Mesendoderm (in vitro differentiated cells): ENCODE results near the gene SYT8.
A peak's percentile ranks its signal among the peaks of the same experiment; 100 is the strongest.

ENCODE experiments used
- DNase-seq: peaks from one replicate; pipeline ENCODE4 v3.0.0; 2013
- H2AK5ac ChIP-seq: 2 replicates; pipeline ENCODE4 v1.6.1; 2013; ENCODE audit warnings: low read length, inconsistent platforms
- H2BK120ac ChIP-seq: 2 replicates; pipeline ENCODE4 v1.6.1; 2013; ENCODE audit warnings: low read depth, mild to moderate bottlenecking, low read length, moderate library complexity, mixed read lengths
- H2BK15ac ChIP-seq: replicated peaks from 2 replicates; pipeline ENCODE4 v1.6.1; 2013; ENCODE audit warnings: low read depth, mild to moderate bottlenecking, moderate library complexity
- H2BK5ac ChIP-seq: 2 replicates; pipeline ENCODE4 v1.6.1; 2013; ENCODE audit warnings: low read length, inconsistent platforms
- H3K18ac ChIP-seq: 2 replicates; pipeline ENCODE4 v1.6.1; 2013; ENCODE audit warnings: mild to moderate bottlenecking, low read length, mixed read lengths
- H3K23ac ChIP-seq: one replicate; pipeline ENCODE4 v1.6.1; 2013; ENCODE audit warnings: low read length
- H3K27ac ChIP-seq: 2 replicates; pipeline ENCODE4 v1.5.1; 2013; ENCODE audit warnings: low read depth, mild to moderate bottlenecking, inconsistent platforms, low read length, moderate library complexity
- H3K27me3 ChIP-seq: 2 replicates; pipeline ENCODE4 v1.6.1; 2013; ENCODE audit warnings: low read length, control low read depth, mild to moderate bottlenecking, inconsistent platforms; ENCODE audit not compliant: insufficient read depth, poor library complexity
- H3K36me3 ChIP-seq: 2 replicates; pipeline ENCODE4 v1.6.1; 2013; ENCODE audit warnings: low read length, inconsistent platforms; ENCODE audit not compliant: control insufficient read depth, insufficient read depth
- H3K4ac ChIP-seq: one replicate; pipeline ENCODE4 v1.6.1; 2013; ENCODE audit warnings: low read depth, mild to moderate bottlenecking, low read length, moderate library complexity
- H3K4me1 ChIP-seq: 2 replicates; pipeline ENCODE4 v1.6.1; 2013; ENCODE audit warnings: low read depth, low read length, inconsistent platforms; ENCODE audit not compliant: control insufficient read depth
- H3K4me2 ChIP-seq: 2 replicates; pipeline ENCODE4 v1.6.1; 2013; ENCODE audit warnings: low read length
- H3K4me3 ChIP-seq: 2 replicates; pipeline ENCODE4 v1.5.1; 2013; ENCODE audit warnings: mild to moderate bottlenecking, low read length
- H3K56ac ChIP-seq: one replicate; pipeline ENCODE4 v1.6.1; 2013; ENCODE audit warnings: low read length
- H3K79me1 ChIP-seq: 2 replicates; pipeline ENCODE4 v1.6.1; 2013; ENCODE audit warnings: low read length, inconsistent platforms
- H3K79me2 ChIP-seq: 2 replicates; pipeline ENCODE4 v1.6.1; 2013; ENCODE audit warnings: mild to moderate bottlenecking, low read length; ENCODE audit not compliant: control insufficient read depth, insufficient read depth
- H3K9ac ChIP-seq: 2 replicates; pipeline ENCODE4 v1.6.1; 2013; ENCODE audit warnings: low read length, inconsistent platforms
- H4K5ac ChIP-seq: one replicate; pipeline ENCODE4 v1.6.1; 2013; ENCODE audit warnings: low read length
- H4K8ac ChIP-seq: one replicate; pipeline ENCODE4 v1.6.1; 2013; ENCODE audit warnings: low read depth, mild to moderate bottlenecking, control low read depth, low read length, moderate library complexity
- WGBS: extraction: QIAGEN DNeasy Blood & Tissue Kit; methylation state at CpG from one replicate; pipeline ENCODE4 v1.1.7; 2013; ENCODE audit warnings: low lambda C conversion rate, missing lambda C conversion rate; ENCODE audit not compliant: insufficient coverage; ENCODE audit errors: extremely low coverage; 5-methylcytosine and 5-hydroxymethylcytosine counted together

The SYT8 gene

DNA sequence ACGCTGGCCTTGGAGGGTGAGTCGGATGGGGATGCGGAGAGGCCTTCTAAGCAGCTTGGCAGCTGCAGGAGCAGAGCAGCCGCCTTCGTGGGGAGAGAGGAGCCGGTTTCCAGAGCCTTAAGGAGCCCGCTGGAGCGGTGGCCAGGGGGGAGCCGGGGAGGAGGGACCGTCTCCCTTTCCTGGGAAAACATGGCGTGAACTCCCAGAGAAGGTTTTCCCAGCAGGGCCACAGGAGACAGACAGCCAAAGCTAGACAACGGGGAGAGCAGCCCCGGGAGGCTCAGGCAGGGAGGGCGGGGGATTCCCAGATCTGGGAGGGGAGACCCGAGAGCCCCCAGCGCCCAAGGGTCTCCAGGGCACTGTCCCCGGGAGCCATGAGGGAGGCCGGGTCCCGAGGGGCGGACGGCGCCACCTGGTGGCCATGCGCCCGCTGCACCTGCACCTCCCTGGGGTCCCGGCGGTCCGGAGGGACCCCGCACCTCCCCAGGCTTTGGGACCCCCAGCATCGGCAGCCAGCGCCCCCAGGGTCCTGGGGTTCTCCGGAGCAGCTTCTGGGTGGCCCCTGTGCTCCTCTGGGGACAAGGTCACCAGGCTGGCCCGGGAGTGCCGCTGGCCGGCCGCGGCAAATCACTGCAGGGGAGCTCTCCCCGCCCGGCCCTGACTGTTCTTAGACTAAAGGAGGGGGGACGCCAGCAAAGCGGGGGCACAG, 2.4 kb upstream of the SYT8 start:
- H3K56ac ChIP-seq, result peak overlapping the region; percentile 42
- no CpG with 5 or more reads among the region's 40 CpGs for WGBS
- no peak overlapping the region for H3K4me3 ChIP-seq
- H2BK120ac ChIP-seq, result no peak overlapping the region
- no peak overlapping the region for H3K18ac ChIP-seq
- peak; percentile 26 for DNase-seq
- no peaks in the 10 kb centered on the region for H3K4me1 ChIP-seq
- no peak overlapping the region for H3K4ac ChIP-seq
- peak overlapping the region; percentile 18 for H3K4me2 ChIP-seq
- H3K79me2 ChIP-seq, result no peaks in the 10 kb centered on the region
- no peak overlapping the region for H3K9ac ChIP-seq
- no peak overlapping the region for H3K27ac ChIP-seq
- no peak overlapping the region for H2AK5ac ChIP-seq
- H3K27me3 ChIP-seq, result no peaks in the 10 kb centered on the region
- no peaks in the 10 kb centered on the region for H3K79me1 ChIP-seq
- H2BK5ac ChIP-seq, result no peak overlapping the region
- H2BK15ac ChIP-seq, result no peak overlapping the region
- no peak overlapping the region for H4K5ac ChIP-seq
- H4K8ac ChIP-seq, result no peak overlapping the region
- H3K36me3 ChIP-seq, result no peaks in the 10 kb centered on the region
- H3K23ac ChIP-seq, result no peak overlapping the region

DNA sequence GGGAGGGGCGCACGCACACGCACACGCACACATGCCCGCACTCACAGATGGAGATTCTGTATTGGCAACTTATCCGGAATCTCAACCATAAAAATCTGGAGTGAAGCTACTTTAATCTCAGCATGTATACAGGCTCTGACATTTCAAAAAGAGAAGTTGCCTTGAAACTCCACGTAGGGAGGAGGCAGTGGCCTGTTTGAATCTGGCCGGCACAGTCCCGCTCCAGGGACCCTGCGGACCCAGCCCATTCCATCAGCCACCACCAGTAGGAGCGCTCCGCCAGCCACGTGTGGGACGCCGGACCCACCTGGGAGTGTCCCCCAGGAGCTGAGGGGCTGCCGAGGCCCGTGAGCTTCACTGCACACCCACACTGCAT, 1.9 kb upstream of the SYT8 start:
- Histone ChIP-seq H2BK120ac (no peak overlapping the region), H3K4me1 (no peaks in the 10 kb centered on the region), H3K36me3 (no peaks in the 10 kb centered on the region), H3K79me1 (no peaks in the 10 kb centered on the region), H3K4ac (no peak overlapping the region), H4K8ac (no peak overlapping the region), H2AK5ac (no peak overlapping the region), H3K27ac (no peak overlapping the region), H2BK15ac (no peak overlapping the region), H3K23ac (no peak overlapping the region), H3K27me3 (no peaks in the 10 kb centered on the region), H3K4me3 (no peak overlapping the region), H3K4me2 (no peak overlapping the region), H4K5ac (no peak overlapping the region), H3K56ac (no peak overlapping the region), H3K18ac (no peak overlapping the region), H3K9ac (no peak overlapping the region), H2BK5ac (no peak overlapping the region), H3K79me2 (no peaks in the 10 kb centered on the region)
- WGBS, result no CpG with 5 or more reads among the region's 17 CpGs
- DNase-seq, result no peak

DNA sequence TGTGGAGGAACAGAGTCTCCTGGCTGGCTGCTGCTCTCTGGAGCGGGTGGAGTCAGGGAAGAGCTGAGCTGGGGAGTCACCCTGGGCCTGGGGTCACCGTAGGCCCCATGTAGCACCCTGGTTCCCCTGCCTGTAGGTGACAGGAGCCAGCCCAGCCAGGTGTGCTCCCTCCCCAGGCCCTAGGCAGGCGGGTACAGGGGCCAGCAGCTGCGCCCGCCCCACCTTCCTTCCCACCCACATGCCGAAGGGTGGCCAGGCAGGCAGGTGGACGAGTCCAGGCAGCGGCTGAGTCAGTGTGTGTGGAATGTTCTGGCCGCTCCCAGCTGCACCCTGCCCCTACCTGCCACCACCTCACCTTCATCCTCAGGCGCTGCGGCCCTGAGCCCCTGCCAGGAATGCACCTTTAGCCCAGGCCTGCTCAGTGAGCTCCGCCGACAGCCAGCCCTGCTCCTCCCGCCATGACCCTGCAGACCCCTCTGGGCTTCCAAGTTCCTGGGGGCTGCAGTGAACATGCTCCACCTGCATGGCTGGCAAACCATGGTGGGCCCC, 654 bp upstream of the SYT8 start:
- no peak overlapping the region for H3K4me3 ChIP-seq
- H3K18ac ChIP-seq, result no peak overlapping the region
- H2AK5ac ChIP-seq, result no peak overlapping the region
- no peak overlapping the region for H4K5ac ChIP-seq
- WGBS, result no CpG with 5 or more reads among the region's 14 CpGs
- no peak overlapping the region for H2BK5ac ChIP-seq
- H3K4me2 ChIP-seq, result no peak overlapping the region
- no peaks in the 10 kb centered on the region for H3K79me1 ChIP-seq
- DNase-seq, result no peak
- no peak overlapping the region for H4K8ac ChIP-seq
- H3K27me3 ChIP-seq, result no peaks in the 10 kb centered on the region
- no peaks in the 10 kb centered on the region for H3K79me2 ChIP-seq
- no peak overlapping the region for H3K23ac ChIP-seq
- H3K56ac ChIP-seq, result no peak overlapping the region
- H3K4ac ChIP-seq, result no peak overlapping the region
- no peaks in the 10 kb centered on the region for H3K4me1 ChIP-seq
- no peak overlapping the region for H2BK15ac ChIP-seq
- H2BK120ac ChIP-seq, result no peak overlapping the region
- no peaks in the 10 kb centered on the region for H3K36me3 ChIP-seq
- no peak overlapping the region for H3K9ac ChIP-seq
- H3K27ac ChIP-seq, result no peak overlapping the region

DNA sequence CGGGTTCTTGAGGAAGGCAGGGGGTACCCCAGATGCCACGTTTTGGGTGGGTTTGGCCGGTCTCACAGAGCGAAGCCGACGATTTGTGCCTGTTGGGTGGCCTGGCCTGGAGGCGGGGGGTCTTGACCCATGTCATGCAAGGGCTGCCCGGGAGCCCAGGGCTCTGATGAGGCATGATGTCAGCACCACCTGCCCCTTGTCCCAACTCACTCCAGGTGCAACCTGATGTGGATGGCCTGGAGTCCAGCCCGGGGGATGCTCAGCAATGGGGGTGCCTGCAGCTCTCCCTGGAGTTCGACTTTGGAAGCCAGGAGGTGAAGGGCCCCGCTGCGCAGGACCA, 851 bp downstream of the SYT8 start:
- Histone ChIP-seq H4K5ac (no peak overlapping the region), H3K56ac (no peak overlapping the region), H2AK5ac (no peak overlapping the region), H3K9ac (no peak overlapping the region), H3K4ac (no peak overlapping the region), H3K4me1 (no peaks in the 10 kb centered on the region), H3K79me2 (no peaks in the 10 kb centered on the region), H3K27me3 (no peaks in the 10 kb centered on the region), H3K23ac (no peak overlapping the region), H3K18ac (no peak overlapping the region), H2BK5ac (no peak overlapping the region), H2BK120ac (no peak overlapping the region), H3K27ac (no peak overlapping the region), H4K8ac (no peak overlapping the region), H3K4me3 (no peak overlapping the region), H2BK15ac (no peak overlapping the region), H3K79me1 (no peaks in the 10 kb centered on the region), H3K4me2 (no peak overlapping the region), H3K36me3 (no peaks in the 10 kb centered on the region)
- WGBS, result no CpG with 5 or more reads among the region's 12 CpGs
- DNase-seq, result no peak

DNA sequence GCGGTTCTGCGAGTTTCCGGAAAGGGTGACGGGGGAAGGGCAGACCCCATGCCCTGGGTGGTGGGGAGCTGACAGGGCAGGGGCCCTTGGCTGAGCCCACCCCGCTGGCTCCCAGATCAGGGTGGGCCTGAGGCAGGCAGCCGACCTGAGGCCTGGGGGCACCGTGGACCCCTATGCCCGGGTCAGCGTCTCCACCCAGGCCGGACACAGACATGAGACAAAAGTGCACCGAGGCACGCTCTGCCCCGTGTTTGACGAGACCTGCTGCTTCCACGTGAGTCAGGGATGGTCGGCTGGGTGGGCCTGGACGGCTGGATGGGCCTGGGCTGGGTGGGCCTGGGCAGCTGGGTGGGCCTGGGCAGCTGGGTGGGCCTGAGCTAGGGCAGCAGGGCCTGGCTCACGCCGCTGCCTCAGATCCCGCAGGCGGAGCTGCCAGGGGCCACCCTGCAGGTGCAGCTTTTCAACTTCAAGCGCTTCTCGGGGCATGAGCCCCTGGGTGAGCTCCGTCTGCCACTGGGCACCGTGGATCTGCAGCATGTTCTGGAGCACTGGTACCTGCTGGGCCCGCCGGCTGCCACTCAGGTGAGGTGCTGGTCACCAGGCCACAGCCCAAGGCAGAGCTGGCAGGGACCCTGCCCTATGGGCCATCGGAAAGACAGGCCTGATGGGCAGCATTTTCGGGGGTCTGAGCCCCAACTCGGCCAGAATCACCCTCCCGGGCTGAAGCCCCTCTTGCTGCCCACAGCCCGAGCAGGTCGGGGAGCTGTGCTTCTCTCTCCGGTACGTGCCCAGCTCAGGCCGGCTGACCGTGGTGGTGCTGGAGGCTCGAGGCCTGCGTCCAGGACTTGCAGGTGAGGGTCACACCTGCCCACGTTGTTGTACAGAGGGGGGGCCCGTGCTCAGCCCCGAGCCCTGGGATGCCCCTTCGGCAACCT, 1.5 kb downstream of the SYT8 start:
- H2BK5ac ChIP-seq, result no peak overlapping the region
- no peak overlapping the region for H2BK120ac ChIP-seq
- no peak overlapping the region for H3K23ac ChIP-seq
- no peak overlapping the region for H3K56ac ChIP-seq
- no peaks in the 10 kb centered on the region for H3K36me3 ChIP-seq
- no peak overlapping the region for H3K4me2 ChIP-seq
- no peak overlapping the region for H2BK15ac ChIP-seq
- no peaks in the 10 kb centered on the region for H3K79me1 ChIP-seq
- no peak overlapping the region for H4K5ac ChIP-seq
- no peak overlapping the region for H3K4me3 ChIP-seq
- no peak overlapping the region for H2AK5ac ChIP-seq
- H3K27ac ChIP-seq, result no peak overlapping the region
- no CpG with 5 or more reads among the region's 43 CpGs for WGBS
- H4K8ac ChIP-seq, result no peak overlapping the region
- no peak overlapping the region for H3K4ac ChIP-seq
- H3K79me2 ChIP-seq, result no peaks in the 10 kb centered on the region
- H3K18ac ChIP-seq, result no peak overlapping the region
- H3K9ac ChIP-seq, result no peak overlapping the region
- H3K27me3 ChIP-seq, result no peaks in the 10 kb centered on the region
- DNase-seq, result no peak
- no peaks in the 10 kb centered on the region for H3K4me1 ChIP-seq
